A673 (cell line): ENCODE results near the gene CCDC92. TPM values are rescaled to one million over a fixed set of nuclear protein-coding genes. Genes with fewer than 3 reads are reported as not detected.

Experiments used
- BruUV-seq: library from RNA; stranded (reverse); fragments of 400-500 nt; replicated peaks from 2 replicates; lab custom pipeline; 2021; lab: Mats Ljungman, UMichigan
- CTCF ChIA-PET: fragments of 300-600 bp; sonication (Branson Sonifier 250); formaldehyde crosslinking; loops from one replicate; lab custom pipeline; 2022; ENCODE audit warnings: antibody characterized with exemption; lab: Charles Lee
- POLR2A ChIA-PET: fragments of 300-600 bp; sonication (Branson Sonifier 250); formaldehyde crosslinking; loops from one replicate; lab custom pipeline; 2022; ENCODE audit warnings: antibody characterized with exemption; ENCODE audit not compliant: low non-redundant PET; lab: Charles Lee
- DNase-seq: peaks from one replicate; pipeline ENCODE4 v3.0.0-alpha.2; 2015; ENCODE audit warnings: low spot score
- H3K27ac ChIP-seq: fragments of 200-600 bp; sonication (generic); 2 replicates; pipeline ENCODE4 v1.5.1; 2016; ENCODE audit warnings: mixed run types, low read depth, mild to moderate bottlenecking, mixed read lengths, antibody characterized with exemption, low read length; ENCODE audit not compliant: poor library complexity, severe bottlenecking
- H3K27me3 ChIP-seq: fragments of 200-600 bp; sonication (generic); replicated peaks from 2 replicates; pipeline ENCODE4 v1.6.1; 2017; ENCODE audit warnings: mixed run types, low read depth, mild to moderate bottlenecking, mixed read lengths, antibody characterized with exemption, low read length; ENCODE audit not compliant: insufficient read depth, poor library complexity
- H3K36me3 ChIP-seq: fragments of 200-600 bp; sonication (generic); 2 replicates; pipeline ENCODE4 v1.6.1; 2016; ENCODE audit warnings: mixed run types, mild to moderate bottlenecking, mixed read lengths, antibody characterized with exemption, low read length; ENCODE audit not compliant: insufficient read depth, poor library complexity, severe bottlenecking
- H3K4me1 ChIP-seq: fragments of 200-600 bp; sonication (generic); 2 replicates; pipeline ENCODE4 v1.6.1; 2017; ENCODE audit warnings: mixed run types, mild to moderate bottlenecking, mixed read lengths, antibody characterized with exemption, low read length; ENCODE audit not compliant: insufficient read depth, poor library complexity, severe bottlenecking
- H3K4me3 ChIP-seq: fragments of 200-600 bp; sonication (generic); 2 replicates; pipeline ENCODE4 v1.5.1; 2016; ENCODE audit warnings: low read depth, mixed run types, mild to moderate bottlenecking, mixed read lengths, low read length; ENCODE audit not compliant: poor library complexity, severe bottlenecking
- H3K9me3 ChIP-seq: fragments of 200-600 bp; sonication (generic); 2 replicates; pipeline ENCODE4 v1.6.1; 2016; ENCODE audit warnings: mixed run types, low read depth, mild to moderate bottlenecking, mixed read lengths, antibody characterized with exemption, low read length; ENCODE audit not compliant: poor library complexity, severe bottlenecking
- CTCF ChIP-seq: fragments of 300-800, 200-600 bp; sonication (generic); conservative IDR thresholded peaks from 2 replicates; pipeline ENCODE4 v1.5.1; 2017; ENCODE audit warnings: low read depth, mild to moderate bottlenecking, antibody characterized with exemption, low read length, moderate library complexity, mixed read lengths
- EZH2 ChIP-seq: fragments of 200-600 bp; sonication (generic); IDR thresholded peaks from 2 replicates; pipeline ENCODE4 v1.6.1; 2017; ENCODE audit warnings: borderline replicate concordance, low read depth, mild to moderate bottlenecking, mixed read lengths, antibody characterized with exemption, low read length; ENCODE audit not compliant: poor library complexity, severe bottlenecking
- intact Hi-C: fragments of 100-400 bp; cut with micrococcal nuclease; formaldehyde crosslinking; loops from one replicate; pipeline ENCODE4 v1.10.0; 2022; ENCODE audit not compliant: unreplicated experiment
- total RNA-seq: library from RNA; stranded (reverse); gene quantifications from 2 replicates; pipeline ENCODE4 v1.2.3, GENCODE V29; 2021

The CCDC92 gene
- total RNA-seq, 1 experiment from 2014 or later, result 28.7 TPM

GRCh38 chr12:123924539-123924938 is 48.1 kb downstream of the CCDC92 start:
- CTCF ChIA-PET, result no interaction called here
- H3K36me3 ChIP-seq, result no peaks in the 10 kb centered on the region
- no peak for TF ChIP-seq CTCF
- no peak for TF ChIP-seq EZH2

GRCh38 chr12:123923927-123924326 is 48.7 kb downstream of the CCDC92 start:
- Histone ChIP-seq H3K27ac (no peak overlapping the region), H3K27me3 (no peaks in the 10 kb centered on the region), H3K36me3 (no peaks in the 10 kb centered on the region), H3K9me3 (no peaks in the 10 kb centered on the region), H3K4me1 (no peaks in the 10 kb centered on the region), H3K4me3 (no peak overlapping the region)
- no TSS peak for BruUV-seq
- TF ChIP-seq EZH2, result no peak
- TF ChIP-seq CTCF, result no peak
- ChIA-PET POLR2A (no interaction called here), CTCF (no interaction called here)
- no peak for DNase-seq
- intact Hi-C loops, result no loop called here

More at GRCh38 chr12:123924539-123924938, 48.1 kb downstream of the CCDC92 start:
- no TSS peak for BruUV-seq
- POLR2A ChIA-PET, result no interaction called here
- H3K27me3 ChIP-seq, result no peaks in the 10 kb centered on the region
- intact Hi-C loops, result no loop called here
- no peaks in the 10 kb centered on the region for H3K4me1 ChIP-seq
- no peak overlapping the region for H3K4me3 ChIP-seq
- DNase-seq, result no peak
- no peaks in the 10 kb centered on the region for H3K9me3 ChIP-seq
- H3K27ac ChIP-seq, result no peak overlapping the region

- H3K4me1 ChIP-seq, result no peaks in the 10 kb centered on the region
- ChIA-PET CTCF (no interaction called here), POLR2A (no interaction called here)
- no peak overlapping the region for H3K27ac ChIP-seq
- no peak for DNase-seq
- no peak overlapping the region for H3K4me3 ChIP-seq
- intact Hi-C loops, result no loop called here
- no peaks in the 10 kb centered on the region for H3K9me3 ChIP-seq
- H3K27me3 ChIP-seq, result no peaks in the 10 kb centered on the region
- TF ChIP-seq EZH2 (no peak), CTCF (no peak)
- BruUV-seq, result no TSS peak
- H3K36me3 ChIP-seq, result no peaks in the 10 kb centered on the region
Measured at GRCh38 chr12:123923038-123923437, 49.6 kb downstream of the CCDC92 start.
